Measurements from ENCODE around the gene OIP5. TPM values are rescaled to one million over a fixed set of nuclear protein-coding genes. Genes with fewer than 3 reads are reported as not detected.

OIP5 gene
- total RNA-seq, 1 donor from 2014 or later = 1.1 TPM

DNA sequence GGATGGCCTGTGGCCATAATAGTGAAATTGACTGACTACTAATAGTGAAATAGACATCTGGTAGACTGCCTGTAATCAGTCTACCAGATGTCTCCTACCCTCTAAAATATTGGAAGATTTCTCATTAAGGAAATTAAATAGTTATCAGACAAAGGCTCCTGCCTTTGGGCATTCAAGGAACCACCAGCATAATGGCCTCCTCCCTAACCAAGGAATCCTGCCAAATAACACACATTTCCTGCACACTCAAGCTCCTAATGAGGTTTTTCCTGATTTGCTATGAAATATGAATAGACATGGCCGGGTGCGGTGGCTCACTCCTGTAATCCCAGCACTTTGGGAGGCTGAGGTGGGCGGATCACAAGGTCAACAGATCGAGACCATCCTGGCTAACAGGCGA lies 14.8 kb upstream of the OIP5 start:
- Mint-ChIP-seq H3K4me3 (ENCODE audit: unreplicated experiment) (no peak overlapping the region), H3K36me3 (ENCODE audit: low read depth) (peaks cover 2% of the 10 kb centered on the region), H3K9me3 (ENCODE audit: low read depth) (no peaks in the 10 kb centered on the region), H3K27me3 (ENCODE audit: low read depth) (no peaks in the 10 kb centered on the region), H3K4me1 (ENCODE audit: low read depth) (no peaks in the 10 kb centered on the region), H3K27ac (ENCODE audit: unreplicated experiment) (no peak overlapping the region)
- TF ChIP-seq, protein P1, sequence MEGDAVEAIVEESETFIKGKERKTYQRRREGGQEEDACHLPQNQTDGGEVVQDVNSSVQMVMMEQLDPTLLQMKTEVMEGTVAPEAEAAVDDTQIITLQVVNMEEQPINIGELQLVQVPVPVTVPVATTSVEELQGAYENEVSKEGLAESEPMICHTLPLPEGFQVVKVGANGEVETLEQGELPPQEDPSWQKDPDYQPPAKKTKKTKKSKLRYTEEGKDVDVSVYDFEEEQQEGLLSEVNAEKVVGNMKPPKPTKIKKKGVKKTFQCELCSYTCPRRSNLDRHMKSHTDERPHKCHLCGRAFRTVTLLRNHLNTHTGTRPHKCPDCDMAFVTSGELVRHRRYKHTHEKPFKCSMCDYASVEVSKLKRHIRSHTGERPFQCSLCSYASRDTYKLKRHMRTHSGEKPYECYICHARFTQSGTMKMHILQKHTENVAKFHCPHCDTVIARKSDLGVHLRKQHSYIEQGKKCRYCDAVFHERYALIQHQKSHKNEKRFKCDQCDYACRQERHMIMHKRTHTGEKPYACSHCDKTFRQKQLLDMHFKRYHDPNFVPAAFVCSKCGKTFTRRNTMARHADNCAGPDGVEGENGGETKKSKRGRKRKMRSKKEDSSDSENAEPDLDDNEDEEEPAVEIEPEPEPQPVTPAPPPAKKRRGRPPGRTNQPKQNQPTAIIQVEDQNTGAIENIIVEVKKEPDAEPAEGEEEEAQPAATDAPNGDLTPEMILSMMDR (IDR thresholded peaks at IDR 0.05) = no peak
- no peak for DNase-seq (ENCODE audit: low spot score)

DNA sequence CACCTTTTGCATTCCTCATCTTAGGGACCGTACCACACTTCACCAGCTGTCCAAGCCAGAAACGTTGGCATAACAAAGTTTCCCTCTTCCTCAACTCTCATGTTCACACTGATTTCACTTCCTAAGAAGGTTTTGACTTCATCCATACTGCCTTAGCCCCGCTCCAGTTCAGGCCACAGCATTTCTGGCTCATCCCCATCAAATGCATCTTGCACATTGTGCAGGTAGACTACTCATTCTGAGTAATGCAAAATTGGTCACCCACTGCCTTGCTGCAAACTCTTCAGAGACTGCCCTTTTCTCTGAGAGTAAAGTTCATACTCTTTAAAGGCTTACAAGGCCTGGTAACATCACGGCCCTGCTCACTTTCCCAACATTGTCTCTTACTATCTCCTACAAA lies 9.1 kb upstream of the OIP5 start:
- Mint-ChIP-seq H3K36me3 (ENCODE audit: low read depth) (peaks cover 4% of the 10 kb centered on the region), H3K4me1 (ENCODE audit: low read depth) (peaks cover 4% of the 10 kb centered on the region), H3K27ac (ENCODE audit: unreplicated experiment) (no peak overlapping the region)

DNA sequence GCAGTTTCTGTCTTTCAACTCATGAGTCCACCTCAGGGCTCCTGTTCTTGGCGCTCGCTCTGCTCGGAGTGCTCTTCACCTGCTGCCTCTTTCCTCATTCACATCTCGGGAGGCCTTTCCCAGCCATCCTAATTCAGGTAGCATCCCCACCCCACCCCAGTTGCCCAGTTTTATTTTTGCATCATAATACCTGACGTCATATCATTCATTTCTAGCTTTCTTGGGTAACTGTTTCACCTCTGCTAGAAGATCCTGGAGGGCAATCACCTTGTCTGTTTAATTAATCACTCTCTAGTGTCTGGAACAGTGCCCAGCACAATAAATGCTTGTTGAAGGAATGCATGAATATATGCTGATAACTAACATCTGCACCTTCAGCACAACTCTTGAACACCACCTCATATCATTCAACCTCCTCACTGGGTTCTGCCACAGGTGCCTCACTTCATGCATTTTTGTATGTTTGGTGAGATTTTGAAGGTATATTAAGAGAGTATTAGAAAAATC lies 7.9 kb upstream of the OIP5 start:
- Mint-ChIP-seq H3K9me3 (ENCODE audit: low read depth) (no peaks in the 10 kb centered on the region), H3K27me3 (ENCODE audit: low read depth) (no peaks in the 10 kb centered on the region), H3K4me3 (ENCODE audit: unreplicated experiment) (no peak overlapping the region), H3K4me1 (ENCODE audit: low read depth) (peaks cover 4% of the 10 kb centered on the region), H3K27ac (ENCODE audit: unreplicated experiment) (no peak overlapping the region), H3K36me3 (ENCODE audit: low read depth) (peaks cover 2% of the 10 kb centered on the region)
- no peak for DNase-seq (ENCODE audit: low spot score)
- TF ChIP-seq, protein P1 (IDR thresholded peaks at IDR 0.05) = no peak

More for the DNA sequence above, 9.1 kb upstream of the OIP5 start:
- no peak for DNase-seq (ENCODE audit: low spot score)
- Mint-ChIP-seq H3K9me3 (ENCODE audit: low read depth) (no peaks in the 10 kb centered on the region), H3K27me3 (ENCODE audit: low read depth) (no peaks in the 10 kb centered on the region), H3K4me3 (ENCODE audit: unreplicated experiment) (no peak overlapping the region)
- TF ChIP-seq, protein P1 (IDR thresholded peaks at IDR 0.05) = no peak

DNA sequence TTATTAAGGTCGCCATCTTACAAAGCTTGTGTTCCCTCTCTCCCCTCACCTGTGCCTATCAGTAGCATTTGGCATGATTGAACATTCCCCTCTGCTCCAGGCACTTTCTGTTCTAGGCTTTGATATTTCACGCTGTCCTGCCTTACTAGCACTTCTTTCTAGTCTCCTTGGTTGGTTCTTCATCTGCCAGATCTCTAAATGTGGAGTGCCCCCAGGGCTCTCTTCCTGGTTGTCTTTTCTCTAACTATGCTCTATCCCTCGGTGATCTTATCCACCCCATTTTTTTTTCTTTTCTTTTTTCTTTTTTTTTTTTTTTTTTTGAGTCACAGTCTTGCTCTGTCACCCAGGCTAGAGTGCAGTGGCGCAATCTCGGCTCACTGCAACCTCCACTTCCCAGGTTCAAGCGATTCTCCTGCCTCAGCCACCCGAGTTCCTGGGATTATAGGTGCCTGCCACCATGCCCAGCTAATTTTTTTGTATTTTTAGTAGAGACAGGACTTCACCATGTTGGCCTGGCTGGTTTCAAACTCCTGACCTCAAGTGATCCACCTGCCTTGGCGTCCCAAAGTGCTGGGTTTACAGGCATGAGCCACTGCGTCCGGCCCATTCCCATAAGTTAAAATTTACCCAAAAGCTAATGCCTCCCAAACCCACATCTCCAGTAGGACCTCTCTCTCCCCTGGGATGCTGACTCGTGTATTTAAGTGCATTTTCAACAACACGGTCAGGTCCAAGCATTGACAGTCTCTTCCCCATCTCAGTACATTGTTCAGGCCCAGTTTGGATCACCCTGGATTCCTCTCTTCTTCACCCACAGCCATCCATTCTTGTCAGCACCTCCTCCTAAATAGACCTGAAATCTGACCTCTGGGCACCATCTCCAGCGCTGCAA lies 5.5 kb upstream of the OIP5 start:
- TF ChIP-seq, protein P1 (IDR thresholded peaks at IDR 0.05) = no peak
- Mint-ChIP-seq H3K9me3 (ENCODE audit: low read depth) (no peaks in the 10 kb centered on the region), H3K4me3 (ENCODE audit: unreplicated experiment) (no peak overlapping the region), H3K4me1 (ENCODE audit: low read depth) (peaks cover 18% of the 10 kb centered on the region), H3K27me3 (ENCODE audit: low read depth) (no peaks in the 10 kb centered on the region), H3K36me3 (ENCODE audit: low read depth) (peaks cover 2% of the 10 kb centered on the region), H3K27ac (ENCODE audit: unreplicated experiment) (peak overlapping the region; percentile 25)
- no peak for DNase-seq (ENCODE audit: low spot score)

DNA sequence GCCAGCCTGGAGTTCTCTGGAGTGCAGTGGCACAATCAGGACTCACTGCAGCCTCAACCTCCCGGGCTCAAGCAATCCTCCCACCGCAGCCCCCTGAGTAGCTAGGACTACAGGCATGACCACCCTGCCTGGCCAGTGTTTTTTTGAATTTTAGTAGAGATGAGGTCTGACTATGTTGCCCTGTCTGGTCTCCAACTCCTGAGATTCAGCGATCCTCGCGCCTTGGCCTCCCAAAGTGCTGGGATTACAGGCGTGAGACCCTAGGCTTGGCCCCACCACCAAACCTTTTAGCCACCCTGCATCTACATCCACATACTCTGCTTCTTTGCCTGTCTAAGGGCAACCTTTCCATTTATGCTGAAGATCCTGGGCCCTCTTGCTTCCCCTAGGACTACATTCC lies 4.7 kb upstream of the OIP5 start:
- no peaks in the 10 kb centered on the region for H3K27me3 Mint-ChIP-seq (ENCODE audit: low read depth)
- no peaks in the 10 kb centered on the region for H3K9me3 Mint-ChIP-seq (ENCODE audit: low read depth)
- no peak for DNase-seq (ENCODE audit: low spot score)
- peaks cover 18% of the 10 kb centered on the region for H3K4me1 Mint-ChIP-seq (ENCODE audit: low read depth)
- H3K36me3 Mint-ChIP-seq (ENCODE audit: low read depth) = peaks cover 2% of the 10 kb centered on the region
- TF ChIP-seq, protein P1 (IDR thresholded peaks at IDR 0.05) = no peak
- no peak overlapping the region for H3K4me3 Mint-ChIP-seq (ENCODE audit: unreplicated experiment)
- no peak overlapping the region for H3K27ac Mint-ChIP-seq (ENCODE audit: unreplicated experiment)

All from chondrocyte (in vitro differentiated cells).